Body of pancreas (tissue), 4 donors: ENCODE data around the gene GRHL1. TPM values are rescaled to one million over a fixed set of nuclear protein-coding genes. Genes with fewer than 3 reads are reported as not detected.
A peak's percentile ranks its signal among the peaks of the same experiment; 100 is the strongest.

Experiments
- ATAC-seq: fragments of 150-250 bp; one replicate; pipeline ENCODE4 v1.9.1; 2016
- DNase-seq, 4 donors: peaks; one replicate each; pipeline ENCODE4 v3.0.0-alpha.2; 2019
- H3K27ac ChIP-seq, 4 donors: fragments of 200-600 bp; sonication (generic); 1 replicate in 3 of 4; 2 replicates in 1 of 4; pipeline versions ENCODE4 v1.5.1 to v1.6.1; 2016 to 2019; ENCODE audit warnings: mild to moderate bottlenecking in 1 of 4, mixed read lengths in 1 of 4, moderate library complexity in 1 of 4
- H3K27me3 ChIP-seq, 2 donors: fragments of 200-600 bp; sonication (generic); one replicate each; pipeline ENCODE4 v1.6.0; 2016; ENCODE audit warnings: mild to moderate bottlenecking in 1 of 2
- H3K36me3 ChIP-seq, 2 donors: fragments of 200-600 bp; sonication (generic); replicated peaks in 1 of 2; 2 replicates each; pipeline ENCODE4 v1.5.1; 2016; ENCODE audit warnings: low read depth in 2 of 2; ENCODE audit not compliant: insufficient read depth in 1 of 2
- H3K4me1 ChIP-seq: fragments of 200-600 bp; sonication (generic); one replicate; pipeline ENCODE4 v1.6.0; 2016
- H3K4me3 ChIP-seq, 2 donors: fragments of 200-600 bp; sonication (generic); 1 replicate in 1 of 2; 2 replicates in 1 of 2; pipeline ENCODE4 v1.5.1; 2016 to 2019
- H3K9me3 ChIP-seq, 3 donors: fragments of 200-600 bp; sonication (generic); 1 replicate in 2 of 3; 2 replicates in 1 of 3; pipeline ENCODE4 v1.5.1; 2016
- POLR2A ChIP-seq, 3 donors: fragments of 450-650 bp; IDR thresholded peaks; one replicate each; pipeline ENCODE4 v1.6.1; 2016; ENCODE audit warnings: antibody characterized with exemption in 3 of 3, mild to moderate bottlenecking in 2 of 3
- WGBS, 2 donors: methylation state at CpG; one replicate each; pipeline ENCODE4 v1.1.5; 2017; 5-methylcytosine and 5-hydroxymethylcytosine counted together
- intact Hi-C: fragments of 100-400 bp; cut with DNase I; formaldehyde crosslinking; loops from one replicate; pipeline ENCODE4 v1.15.1; 2023
- total RNA-seq, 2 donors: library from RNA; depleted of rRNA; stranded (reverse); fragments of >200 nt; gene quantifications; one replicate each; pipeline ENCODE4 v1.1.0, GENCODE V29; 2016
- TF ChIP-seq, protein P1 (sequence below), 7 experiments: fragments of 450-650 bp in 4 of 7; fragments of 200-600 bp in 3 of 7; sonication (generic) in 3 of 7; IDR thresholded peaks; one replicate each; pipeline ENCODE4 v1.5.1; 2016 to 2019; ENCODE audit warnings: antibody characterized with exemption in 7 of 7

Gene GRHL1
- total RNA-seq, 2 donors from 2014 or later = 2.0 to 4.2 TPM

DNA sequence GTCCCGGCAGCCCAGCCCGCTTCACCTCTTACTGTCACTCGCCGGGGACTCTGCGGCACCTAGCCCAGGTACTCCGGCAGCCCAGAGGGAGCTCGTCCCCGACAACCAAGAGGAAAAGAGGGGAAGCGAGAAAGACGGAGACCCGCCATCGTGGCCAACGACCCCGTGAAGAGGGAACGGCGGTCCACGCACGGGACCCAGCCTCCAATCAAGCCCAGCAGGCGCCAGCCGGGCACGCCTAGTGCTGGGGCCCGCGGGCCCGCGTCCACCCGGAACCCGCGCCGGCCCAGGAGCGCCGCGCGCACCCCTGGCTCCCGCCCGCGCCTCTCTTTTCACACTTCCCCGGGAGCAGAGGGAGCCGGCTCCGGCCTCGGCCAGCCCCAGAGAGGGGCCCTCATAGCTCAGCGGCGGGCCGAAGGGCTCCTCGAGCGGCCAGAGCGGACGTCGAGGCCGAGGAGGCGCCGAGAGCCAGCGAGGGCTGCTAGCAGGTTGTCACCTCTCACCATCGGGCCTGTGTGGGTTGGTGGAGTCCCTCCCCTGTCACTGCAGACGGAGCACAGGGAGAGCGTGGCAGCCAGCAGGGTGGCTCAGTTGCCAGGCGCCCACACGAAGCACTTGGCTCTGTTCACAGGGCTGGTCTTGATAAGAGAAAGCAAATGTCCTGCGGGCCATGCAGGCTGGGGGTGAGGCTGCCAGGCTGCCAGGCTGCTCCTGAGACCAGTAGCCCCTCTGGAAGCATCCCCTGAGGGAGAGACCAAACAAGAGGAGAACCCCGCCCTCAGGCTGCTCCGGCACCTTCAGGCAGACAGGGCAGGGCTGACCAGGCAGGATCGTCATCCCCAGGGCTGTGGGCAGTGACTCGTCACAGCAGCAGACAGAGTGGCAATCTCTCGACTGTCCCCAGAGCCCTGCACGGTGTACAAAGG, 55.0 kb downstream of the GRHL1 start:
- peak; percentile 69 for ATAC-seq
- intact Hi-C loops = no loop called here
- Histone ChIP-seq H3K27ac (peak overlapping the region; percentile 80 to 97 (median 84)), H3K27me3 (no peaks in the 10 kb centered on the region), H3K4me1 (peaks cover 82% of the 10 kb centered on the region), H3K4me3 (no peak overlapping the region), H3K9me3 (no peaks in the 10 kb centered on the region), H3K36me3 (no peaks in the 10 kb centered on the region)
- WGBS, 2 donors = 40 to 69% methylated on average over 22 to 53 of the region's 64 CpGs
- TF ChIP-seq, protein P1, sequence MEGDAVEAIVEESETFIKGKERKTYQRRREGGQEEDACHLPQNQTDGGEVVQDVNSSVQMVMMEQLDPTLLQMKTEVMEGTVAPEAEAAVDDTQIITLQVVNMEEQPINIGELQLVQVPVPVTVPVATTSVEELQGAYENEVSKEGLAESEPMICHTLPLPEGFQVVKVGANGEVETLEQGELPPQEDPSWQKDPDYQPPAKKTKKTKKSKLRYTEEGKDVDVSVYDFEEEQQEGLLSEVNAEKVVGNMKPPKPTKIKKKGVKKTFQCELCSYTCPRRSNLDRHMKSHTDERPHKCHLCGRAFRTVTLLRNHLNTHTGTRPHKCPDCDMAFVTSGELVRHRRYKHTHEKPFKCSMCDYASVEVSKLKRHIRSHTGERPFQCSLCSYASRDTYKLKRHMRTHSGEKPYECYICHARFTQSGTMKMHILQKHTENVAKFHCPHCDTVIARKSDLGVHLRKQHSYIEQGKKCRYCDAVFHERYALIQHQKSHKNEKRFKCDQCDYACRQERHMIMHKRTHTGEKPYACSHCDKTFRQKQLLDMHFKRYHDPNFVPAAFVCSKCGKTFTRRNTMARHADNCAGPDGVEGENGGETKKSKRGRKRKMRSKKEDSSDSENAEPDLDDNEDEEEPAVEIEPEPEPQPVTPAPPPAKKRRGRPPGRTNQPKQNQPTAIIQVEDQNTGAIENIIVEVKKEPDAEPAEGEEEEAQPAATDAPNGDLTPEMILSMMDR (IDR thresholded peaks at IDR 0.05) = peak in 1 of 7 experiments; percentile 19
- TF ChIP-seq POLR2A (IDR thresholded peaks at IDR 0.05) = peak; percentile 38 to 47 (median 39)
- DNase-seq = peak; percentile 78 to 91 (median 90)

DNA sequence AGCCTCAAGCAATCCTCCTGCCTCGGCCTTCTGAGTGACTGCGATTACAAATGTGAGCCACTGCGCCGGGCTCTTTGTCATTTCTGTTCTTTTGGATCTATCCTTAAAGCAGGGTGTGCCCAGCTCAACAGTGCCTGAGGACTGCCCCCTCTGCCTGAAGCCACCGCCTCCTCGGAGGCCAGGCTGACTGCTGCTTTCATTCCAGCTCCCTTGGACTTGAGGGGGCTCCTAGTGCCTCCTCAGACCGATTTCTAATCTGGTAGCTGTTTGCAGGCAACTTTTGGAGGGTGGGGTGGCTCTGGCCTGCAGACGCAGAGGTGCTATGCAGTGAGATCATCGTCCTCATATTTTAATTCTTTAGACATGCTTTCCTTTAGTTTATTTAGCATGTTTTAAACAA, 55.9 kb downstream of the GRHL1 start:
- no peaks in the 10 kb centered on the region for H3K27me3 ChIP-seq
- 82% methylated on average over 9 of the region's 9 CpGs for WGBS, 2 donors
- H3K4me3 ChIP-seq = no peak overlapping the region
- TF ChIP-seq, protein P1 (IDR thresholded peaks at IDR 0.05) = no peak
- TF ChIP-seq POLR2A (IDR thresholded peaks at IDR 0.05) = no peak
- H3K36me3 ChIP-seq = no peaks in the 10 kb centered on the region
- H3K9me3 ChIP-seq = no peaks in the 10 kb centered on the region
- intact Hi-C loops = no loop called here
- peak in 1 of 4 donors; percentile 36 for DNase-seq
- no peak for ATAC-seq
- peak overlapping the region in 3 of 4 donors; percentile 36 to 97 (median 80) for H3K27ac ChIP-seq
- peaks cover 79% of the 10 kb centered on the region for H3K4me1 ChIP-seq

DNA sequence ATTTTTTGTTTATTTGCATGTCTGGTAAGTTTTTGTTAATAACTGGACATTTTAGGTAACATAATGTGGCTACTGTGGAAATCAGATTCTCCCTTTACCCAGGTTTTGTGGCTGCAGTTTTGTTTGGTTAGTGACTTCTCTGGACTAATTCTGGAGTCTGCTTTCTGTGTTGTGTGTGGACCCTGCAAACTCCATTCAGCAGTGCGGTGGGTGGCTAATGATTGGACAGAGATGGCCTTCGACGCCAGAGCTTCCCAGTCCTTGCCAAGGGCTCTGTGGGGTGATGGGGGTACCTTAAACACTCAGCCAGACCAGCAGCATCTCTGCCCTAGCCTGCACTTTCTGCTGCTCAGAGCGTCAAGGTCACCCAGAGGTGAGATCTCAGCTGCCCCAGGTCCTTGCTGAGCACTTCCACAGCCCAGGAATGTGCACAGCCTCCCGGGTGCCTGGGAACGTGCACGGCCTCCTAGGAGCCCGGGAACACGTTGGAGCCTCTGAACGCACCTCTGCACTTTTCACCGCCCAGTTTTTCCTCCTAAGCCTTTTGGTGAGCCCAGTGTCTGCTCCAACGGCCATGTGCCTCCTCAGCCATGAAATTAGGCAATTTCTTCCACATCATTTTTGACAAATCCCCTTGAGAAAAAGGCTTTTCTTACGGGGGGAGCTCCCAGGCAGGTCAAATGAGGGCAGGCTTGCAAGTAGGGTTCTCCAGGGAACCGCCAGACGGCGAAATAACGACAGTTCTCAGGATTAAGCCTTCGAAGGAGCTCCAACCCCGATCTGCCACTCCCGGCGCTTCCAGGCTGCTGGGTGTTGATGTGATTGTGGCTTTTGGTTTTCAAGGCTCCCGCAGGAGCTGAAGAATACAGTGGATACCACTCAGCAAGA, 56.7 kb downstream of the GRHL1 start:
- WGBS, 2 donors = 70 to 76% methylated on average over 21 to 22 of the region's 22 CpGs
- Histone ChIP-seq H3K9me3 (no peaks in the 10 kb centered on the region), H3K4me1 (peaks cover 74% of the 10 kb centered on the region), H3K27me3 (no peaks in the 10 kb centered on the region), H3K36me3 (no peaks in the 10 kb centered on the region), H3K27ac (peak overlapping the region in 3 of 4 donors; percentile 85 to 97 (median 93)), H3K4me3 (no peak overlapping the region)
- intact Hi-C loops = no loop called here
- DNase-seq (peak in 1 of 4 donors; percentile 25), ATAC-seq (no peak)
- TF ChIP-seq, protein P1 (IDR thresholded peaks at IDR 0.05) = no peak
- TF ChIP-seq POLR2A (IDR thresholded peaks at IDR 0.05) = no peak

DNA sequence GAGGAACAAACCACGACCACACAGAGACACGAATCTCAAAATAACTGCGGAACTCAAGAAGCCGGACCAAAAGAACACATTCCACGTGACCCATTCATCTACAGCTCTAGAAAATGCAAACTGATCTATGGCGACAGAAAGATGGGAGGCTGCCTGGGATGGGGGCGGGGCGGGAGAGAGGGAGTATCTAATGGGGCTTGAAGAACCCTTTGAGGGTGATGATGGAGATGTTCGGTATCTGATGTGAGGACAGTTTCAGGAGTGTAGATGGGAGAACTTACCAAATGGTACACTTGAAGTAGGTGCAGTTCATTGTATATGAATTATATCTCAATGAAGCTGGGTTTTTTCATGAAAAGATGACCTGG, 57.3 kb downstream of the GRHL1 start:
- DNase-seq (no peak), ATAC-seq (no peak)
- H3K9me3 ChIP-seq = no peaks in the 10 kb centered on the region
- intact Hi-C loops = no loop called here
- no peak overlapping the region for H3K4me3 ChIP-seq
- H3K27ac ChIP-seq = peak overlapping the region in 3 of 4 donors; percentile 85 to 97 (median 93)
- TF ChIP-seq POLR2A (IDR thresholded peaks at IDR 0.05) = no peak
- TF ChIP-seq, protein P1 (IDR thresholded peaks at IDR 0.05) = no peak
- H3K36me3 ChIP-seq = no peaks in the 10 kb centered on the region
- H3K4me1 ChIP-seq = peaks cover 73% of the 10 kb centered on the region
- 89% methylated on average over 9 of the region's 9 CpGs for WGBS, 2 donors
- H3K27me3 ChIP-seq = no peaks in the 10 kb centered on the region
